HG02943 (cell line): Measurements from ENCODE around the gene ZSWIM9.
"Not testable (repeated sequence)": the region's sequence is repeated elsewhere in the genome, so short reads cannot be mapped to it uniquely, and the experiment has no call there.

Experiments
- ATAC-seq: cut with Tn5 transposase; IDR thresholded peaks from one replicate; pipeline ENCODE4 v1.9.1; 2021; ENCODE audit warnings: mild to moderate bottlenecking, low read depth, moderate library complexity; ENCODE audit not compliant: unreplicated experiment

Gene ZSWIM9

DNA sequence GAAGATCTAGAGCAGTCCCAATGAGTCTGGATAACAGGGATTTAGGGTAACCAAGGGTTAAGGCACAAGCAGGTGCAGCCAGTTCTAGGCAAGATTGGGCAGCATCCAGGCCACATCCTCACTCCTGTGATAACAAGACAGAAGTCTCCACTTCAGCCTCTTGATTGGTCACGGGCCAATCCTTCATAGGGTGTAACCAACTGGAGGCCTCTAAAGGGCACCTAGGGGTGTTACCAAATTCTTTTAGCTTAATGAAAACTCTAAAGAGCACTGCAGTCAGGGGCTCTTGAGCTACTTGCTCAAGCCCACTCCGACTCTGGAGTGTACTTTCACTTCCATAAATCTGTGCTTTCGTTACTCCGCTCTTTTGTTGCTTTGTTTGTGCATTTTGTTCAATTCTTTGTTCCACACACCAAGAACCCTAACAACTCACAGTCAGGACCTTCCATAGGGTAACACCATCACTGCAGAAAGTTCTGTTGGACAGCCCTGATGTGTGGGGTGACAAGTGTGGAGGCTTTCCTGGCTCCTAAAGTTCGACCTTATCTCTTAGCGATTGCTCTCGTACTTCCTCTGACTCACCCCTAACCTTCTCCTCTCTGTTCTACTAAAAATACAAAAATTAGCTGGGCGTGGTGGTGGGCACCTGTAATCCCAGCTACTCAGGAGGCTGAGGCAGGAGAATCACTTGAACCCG lies 36.1 kb downstream of the ZSWIM9 start:
- no peak for ATAC-seq

GRCh38 chr19:48210005-48210404 lies 39.5 kb downstream of the ZSWIM9 start:
- no peak for ATAC-seq

DNA sequence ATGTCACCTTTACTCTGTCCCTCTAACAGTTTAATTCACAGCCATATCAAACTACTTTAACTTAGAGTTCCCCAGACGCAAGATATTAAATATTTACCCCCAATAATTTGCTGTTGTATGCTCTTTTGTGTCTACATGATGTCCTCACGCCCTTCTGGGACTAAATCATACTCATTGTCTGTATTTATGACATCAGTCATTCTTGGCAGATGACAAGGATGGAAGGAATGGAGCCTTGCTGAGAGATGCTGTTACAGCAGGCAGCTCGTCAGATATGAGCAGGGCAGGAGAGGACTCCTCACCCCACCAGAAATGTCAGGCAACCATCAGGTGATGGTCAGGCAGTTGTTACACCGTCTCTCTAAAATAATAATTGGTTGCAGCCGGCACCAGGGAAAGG lies 43.5 kb downstream of the ZSWIM9 start:
- ATAC-seq, result no peak

GRCh38 chr19:48216933-48217332 lies 46.5 kb downstream of the ZSWIM9 start:
- no peak for ATAC-seq

DNA sequence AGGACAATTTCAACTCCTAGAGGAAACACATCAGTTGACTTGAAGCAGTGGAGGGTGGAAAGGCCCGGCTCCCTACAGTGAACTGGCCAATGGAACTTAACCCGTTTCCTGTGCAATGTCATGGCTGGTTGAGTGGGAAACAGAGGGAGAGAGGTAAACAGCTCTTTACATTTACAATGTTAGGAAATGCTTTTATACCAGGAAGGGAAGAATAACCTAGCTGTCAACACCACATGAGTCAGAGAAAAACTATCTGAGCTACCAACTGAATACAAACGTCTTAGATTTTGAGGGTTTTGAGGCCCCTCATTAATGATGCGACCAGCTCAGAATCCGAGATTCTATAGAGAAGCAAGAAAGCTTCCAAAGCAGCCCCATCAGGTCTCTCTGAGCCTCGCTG lies 48.5 kb downstream of the ZSWIM9 start:
- ATAC-seq, result no peak

DNA sequence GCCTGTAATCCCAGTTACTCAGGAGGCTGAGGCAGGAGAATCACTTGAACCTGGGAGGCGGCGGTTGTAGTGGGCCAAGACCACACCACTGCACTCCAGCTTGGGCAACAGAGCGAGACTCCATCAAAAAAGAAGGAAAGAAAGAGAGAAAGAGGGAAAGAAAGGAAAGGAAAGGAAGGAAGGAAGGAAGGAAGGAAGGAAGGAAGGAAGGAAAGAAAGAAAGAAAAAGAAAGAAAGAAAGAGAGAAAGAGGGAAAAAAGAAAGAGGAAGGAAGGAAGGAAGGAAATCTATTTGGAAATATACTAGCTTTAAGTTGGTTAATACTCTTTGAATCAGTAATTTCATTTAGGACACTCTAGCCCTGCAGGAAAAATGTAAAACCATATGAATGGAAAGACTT lies 50.3 kb downstream of the ZSWIM9 start:
- ATAC-seq, result not testable (repeated sequence)

DNA sequence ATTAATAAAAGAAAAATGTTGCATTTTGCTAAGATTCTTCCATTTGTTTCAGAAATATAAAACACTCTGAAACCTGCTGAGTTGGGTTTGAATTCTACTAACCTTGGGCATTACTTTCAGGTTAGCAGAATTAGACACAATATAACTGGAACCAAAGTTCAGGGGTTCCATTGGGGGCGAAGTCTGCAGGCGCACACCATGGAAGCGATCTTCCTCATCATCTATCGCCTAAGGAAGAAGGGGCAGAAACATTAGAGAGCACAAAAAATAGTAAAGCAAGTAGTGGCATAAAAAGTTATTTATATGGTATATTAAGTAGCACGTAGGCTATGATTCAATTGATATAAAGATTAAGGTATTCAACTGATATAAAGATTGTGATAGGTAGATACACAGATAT lies 51.1 kb downstream of the ZSWIM9 start:
- ATAC-seq, result no peak

DNA sequence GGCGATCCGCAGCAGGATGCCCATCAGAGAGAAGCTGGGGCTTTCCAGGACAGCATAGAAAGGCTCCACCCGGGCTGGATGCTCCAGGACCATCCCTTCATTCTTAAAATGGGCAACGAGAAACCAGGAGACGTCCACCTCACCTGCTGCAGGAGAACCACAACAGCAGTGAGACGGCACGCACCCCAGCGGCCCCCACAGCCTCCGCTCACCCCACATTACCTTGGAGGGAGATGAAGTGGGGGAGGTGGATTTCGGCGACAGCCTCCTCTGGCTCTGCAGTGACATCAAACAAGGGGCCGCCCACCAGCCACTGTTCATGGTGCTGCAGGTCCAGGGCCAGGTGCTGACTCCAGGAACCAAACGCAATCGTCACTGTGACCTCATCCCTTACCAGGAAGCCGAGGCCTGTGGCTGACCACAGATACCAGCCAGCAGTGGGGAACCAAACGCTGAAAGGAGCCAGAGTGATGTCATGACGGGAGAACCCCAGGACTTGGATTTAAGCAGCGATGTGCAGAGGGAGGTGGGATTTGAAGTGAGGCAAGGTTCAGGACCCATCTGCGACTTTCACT lies 60.2 kb downstream of the ZSWIM9 start:
- no peak for ATAC-seq

GRCh38 chr19:48237057-48237456 lies 66.6 kb downstream of the ZSWIM9 start:
- no peak for ATAC-seq

DNA sequence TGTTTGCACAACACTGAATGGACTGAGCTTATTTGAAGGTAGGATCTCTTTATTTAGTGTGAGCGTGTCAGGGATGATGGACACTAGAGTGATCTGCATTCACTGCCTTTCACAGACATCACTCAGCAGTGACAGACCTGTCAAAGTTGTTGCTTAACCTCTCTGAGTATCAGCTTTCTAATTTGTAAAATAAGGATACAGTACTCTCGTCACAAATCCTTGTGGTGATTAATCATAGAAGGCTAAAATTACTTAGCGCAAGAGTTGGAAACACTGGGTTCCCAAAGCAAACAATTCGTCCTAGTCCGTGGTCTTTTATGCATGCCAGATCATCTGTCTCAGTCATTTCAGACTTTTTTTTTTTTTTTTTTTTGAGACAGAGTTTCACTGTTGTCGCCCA lies 68.6 kb downstream of the ZSWIM9 start:
- no peak for ATAC-seq

DNA sequence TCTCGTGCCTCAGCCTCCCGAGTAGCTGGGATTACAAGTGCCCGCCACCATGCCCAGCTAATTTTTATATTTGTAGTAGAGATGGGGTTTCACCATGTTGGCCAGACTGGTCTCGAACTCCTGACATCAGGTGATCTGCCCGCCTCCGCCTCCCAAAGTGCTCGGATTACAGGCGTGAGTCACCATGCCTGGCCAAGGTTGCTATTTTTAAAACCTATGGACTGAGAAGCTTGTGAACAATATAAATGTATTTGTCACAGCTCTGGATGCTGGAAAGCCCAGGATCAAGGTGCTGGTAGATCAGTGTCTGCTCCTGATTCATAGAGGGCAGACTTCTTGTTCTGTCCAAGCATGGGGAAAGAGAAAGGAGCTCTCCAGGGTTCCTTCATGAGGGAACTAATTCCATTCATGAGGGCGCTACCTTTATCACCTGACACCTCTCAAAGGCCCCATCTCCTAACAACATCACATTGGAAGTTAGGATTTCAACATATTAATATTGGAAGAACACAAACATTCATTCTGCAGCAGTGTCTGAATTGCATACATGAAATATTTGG lies 69.2 kb downstream of the ZSWIM9 start:
- ATAC-seq, result no peak

DNA sequence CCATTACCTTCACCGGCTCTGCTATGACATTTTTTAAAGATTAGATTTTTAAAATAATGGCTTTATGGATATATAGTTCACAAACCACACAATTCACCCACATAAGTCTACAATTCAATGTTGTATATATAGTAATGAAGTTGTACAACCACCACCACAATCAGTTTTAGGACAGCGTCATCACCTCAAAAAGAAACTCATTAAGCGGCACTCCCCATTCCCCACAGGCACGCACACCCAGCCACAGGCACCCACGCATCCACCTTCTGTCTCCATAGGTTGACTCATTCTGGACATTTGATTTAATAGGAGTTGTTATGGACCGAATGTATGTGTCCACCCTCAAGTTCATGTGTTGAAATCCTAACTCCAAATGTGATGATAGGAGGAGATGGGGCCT lies 71.3 kb downstream of the ZSWIM9 start:
- not testable (repeated sequence) for ATAC-seq

- no peak for ATAC-seq
These were observed 73.8 kb downstream of the ZSWIM9 start for GRCh38 chr19:48244281-48244680.

DNA sequence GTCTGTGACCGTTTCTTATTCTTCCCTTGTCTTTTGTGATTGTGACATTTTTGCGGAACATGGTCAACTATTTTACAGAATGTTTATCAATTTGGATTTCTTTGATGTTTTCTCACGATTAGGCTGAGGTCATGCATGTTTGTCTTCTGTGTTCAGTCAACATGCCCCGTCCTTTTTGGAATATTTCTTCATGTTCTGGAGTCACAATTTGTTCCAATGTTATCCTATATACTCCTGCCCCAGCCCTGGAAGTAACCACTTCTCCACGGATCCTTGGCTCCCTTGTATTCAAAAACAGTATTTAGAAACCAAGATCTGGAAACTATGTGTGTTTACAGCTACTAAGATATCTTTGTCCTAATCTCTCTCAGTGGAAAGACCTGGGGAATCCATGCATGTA lies 75.6 kb downstream of the ZSWIM9 start:
- no peak for ATAC-seq

DNA sequence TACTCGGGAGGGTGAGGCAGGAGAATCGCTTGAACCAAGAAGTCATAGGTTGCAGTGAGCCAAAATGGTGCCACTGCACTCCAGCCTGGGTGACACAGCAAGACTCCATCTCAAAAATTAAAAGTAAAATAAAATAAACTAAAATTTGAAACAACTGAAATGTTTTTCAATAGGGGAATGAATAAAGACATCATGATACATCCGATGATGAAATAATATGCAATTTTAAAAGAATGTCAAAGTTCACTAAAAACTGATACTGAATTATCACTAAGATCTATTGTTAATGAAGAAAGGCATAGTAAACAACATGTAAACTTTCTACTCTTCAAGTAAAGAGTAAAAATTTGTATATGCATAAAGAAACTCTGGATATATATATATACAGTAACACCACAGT lies 76.7 kb downstream of the ZSWIM9 start:
- no peak for ATAC-seq
